ENCODE results near the gene GRIA4.

- TF ChIP-seq POLR2AphosphoS5 (IDR thresholded peaks at IDR 0.05; ENCODE audit: insufficient read depth in 1 of 2, low read depth in 1 of 2) (no peak), POLR2A (IDR thresholded peaks at IDR 0.05) (no peak)
Observed at GRCh38 chr11:105884436-105884835, 274.6 kb downstream of the GRIA4 start.
